HepG2 (cell line): ENCODE measurements around the gene ZNF844. TPM values are rescaled to one million over a fixed set of nuclear protein-coding genes. Genes with fewer than 3 reads are reported as not detected.

Experiments
- ATAC-seq: fragments of 200-7000 bp; cut with Tn5 transposase; 3 replicates; pipeline ENCODE4 v1.9.1; 2020; ENCODE audit warnings: mild to moderate bottlenecking, moderate library complexity
- BruUV-seq: library from RNA; stranded (reverse); fragments of 400-500 nt; replicated peaks from 2 replicates; lab custom pipeline; 2021; lab: Mats Ljungman, UMichigan
- CTCF ChIA-PET: fragments of 300-600 bp; formaldehyde crosslinking; extraction: SDS; loops from one replicate; lab custom pipeline; 2021; ENCODE audit warnings: low total read pairs, inconsistent platforms, low intra/inter-chr PET ratio; lab: Yijun Ruan, JAX
- POLR2A ChIA-PET: fragments of 350-600 bp; sonication (Branson Sonifier 250); formaldehyde crosslinking; loops from one replicate; lab custom pipeline; 2020; ENCODE audit warnings: antibody characterized with exemption, inconsistent platforms; lab: Yijun Ruan, JAX
- DNase-seq: peaks from one replicate; pipeline ENCODE4 v3.0.0-alpha.2; 2015; ENCODE audit warnings: low spot score
- FAIRE-seq: peaks from 3 replicates; lab custom pipeline; 2011; peaks lifted over from hg19 to GRCh38; lab: Jason Lieb, UNC
- H2AFZ ChIP-seq: one replicate; pipeline ENCODE4 v1.6.1; 2011; ENCODE audit warnings: low read length, inconsistent platforms
- H3K27ac ChIP-seq: fragments of 300-600 bp; 3 replicates; pipeline ENCODE4 v1.8.0; 2011; ENCODE audit warnings: mixed run types, mild to moderate bottlenecking, mixed read lengths, low read length, inconsistent platforms; ENCODE audit not compliant: insufficient read depth; ENCODE audit errors: extremely low read length
- H3K27me3 ChIP-seq, 2 experiments: fragments of 200-600 bp in 1 of 2; 2 replicates in 1 of 2; 3 replicates in 1 of 2; pipeline versions ENCODE4 v1.6.0 to v1.8.0; 2011; ENCODE audit warnings: low read length in 2 of 2, mild to moderate bottlenecking in 2 of 2, moderate library complexity in 2 of 2, inconsistent platforms in 1 of 2; ENCODE audit not compliant: insufficient read depth in 2 of 2, control insufficient read depth in 1 of 2
- H3K36me3 ChIP-seq, 2 experiments: fragments of 200-600 bp in 1 of 2; replicated peaks in 1 of 2; 2 replicates in 1 of 2; 3 replicates in 1 of 2; pipeline versions ENCODE4 v1.5.1 to v1.8.0; 2011; ENCODE audit warnings: low read length in 2 of 2, inconsistent platforms in 1 of 2; ENCODE audit not compliant: insufficient read depth in 2 of 2, control insufficient read depth in 1 of 2
- H3K4me1 ChIP-seq: 2 replicates; pipeline ENCODE4 v1.5.1; 2012; ENCODE audit warnings: low read length, inconsistent platforms; ENCODE audit not compliant: insufficient read depth
- H3K4me2 ChIP-seq: 2 replicates; pipeline ENCODE4 v1.6.0; 2011; ENCODE audit warnings: low read depth, low read length, inconsistent platforms
- H3K4me3 ChIP-seq, 3 experiments: fragments of 200-600 bp in 1 of 3; sonication (generic), shearing (Covaris generic) in 1 of 3; replicated peaks in 1 of 3; 2 replicates each; pipeline ENCODE4 v1.5.1; 2011 to 2016; ENCODE audit warnings: low read length in 3 of 3, inconsistent platforms in 2 of 3, low read depth in 2 of 3, mild to moderate bottlenecking in 2 of 3, control low read depth in 1 of 3, mixed read lengths in 1 of 3; ENCODE audit not compliant: insufficient read depth in 1 of 3
- H3K79me2 ChIP-seq: one replicate; pipeline ENCODE4 v1.6.1; 2011; ENCODE audit warnings: low read length, inconsistent platforms; ENCODE audit not compliant: insufficient read depth
- H3K9ac ChIP-seq: 2 replicates; pipeline ENCODE4 v1.6.0; 2011; ENCODE audit warnings: mild to moderate bottlenecking, low read depth, low read length, inconsistent platforms; ENCODE audit not compliant: insufficient read depth
- H3K9me3 ChIP-seq: 2 replicates; pipeline ENCODE4 v1.5.1; 2012; ENCODE audit warnings: mild to moderate bottlenecking, low read length
- H4K20me1 ChIP-seq: 2 replicates; pipeline ENCODE4 v1.6.0; 2011; ENCODE audit warnings: inconsistent platforms, mild to moderate bottlenecking, low read length, moderate library complexity; ENCODE audit not compliant: insufficient read depth
- ATF7 ChIP-seq, 2 experiments: fragments of 450-650 bp in 1 of 2; sonication (generic) in 1 of 2; formaldehyde crosslinking in 1 of 2; IDR thresholded peaks; 2 replicates each; pipeline versions ENCODE4 v1.4.0 to v1.6.1; 2016 to 2020; ENCODE audit warnings: antibody characterized with exemption in 1 of 2, mild to moderate bottlenecking in 1 of 2, missing genetic modification reagents in 1 of 2
- ELF1 ChIP-seq: sonication (generic); formaldehyde crosslinking; IDR thresholded peaks from 2 replicates; pipeline ENCODE4 v1.4.0; 2020; ENCODE audit warnings: missing genetic modification reagents
- SRSF1 ChIP-seq: fragments of 200-400 bp; formaldehyde crosslinking; optimal IDR thresholded peaks from 2 replicates; pipeline ENCODE3; 2017; ENCODE audit warnings: mild to moderate bottlenecking, low read depth, low read length, moderate library complexity
- ZBTB1 ChIP-seq: sonication (generic); formaldehyde crosslinking; IDR thresholded peaks from 2 replicates; pipeline ENCODE4 v1.4.0; 2020; ENCODE audit warnings: missing genetic modification reagents, borderline replicate concordance
- WGBS: methylation state at CpG from one replicate; pipeline ENCODE4 v1.1.6; 2017; ENCODE audit warnings: low lambda C conversion rate; 5-methylcytosine and 5-hydroxymethylcytosine counted together
- in situ Hi-C: cut with HindIII; loops from 2 replicates; pipeline ENCODE4 v1.10.0; 2017; ENCODE audit warnings: low pct_unique_long_range_greater_than_20kb; ENCODE audit not compliant: extremely low pct_ligation_motif_present
- intact Hi-C: fragments of 100-400 bp; cut with micrococcal nuclease; formaldehyde crosslinking; loops from one replicate; pipeline ENCODE4 v1.10.0; 2022; ENCODE audit not compliant: unreplicated experiment
- polyA plus RNA-seq, 8 experiments: library from polyadenylated mRNA; depleted of rRNA in 3 of 8; stranded (reverse) in 7 of 8; unstranded in 1 of 8; fragments of >200 nt; fragmentation: Illumina TruSeq in 4 of 8; extraction: Trizol in 4 of 8; gene quantifications; 2 replicates each; pipeline versions ENCODE4 v1.2.1 to v1.2.3, GENCODE V29; 2011 to 2016; ENCODE audit warnings: low read depth in 4 of 8, missing spikeins in 1 of 8, mixed read lengths in 1 of 8; ENCODE audit not compliant: insufficient read depth in 1 of 8
- total RNA-seq, 5 experiments: library from RNA; depleted of rRNA; stranded (reverse); fragments of >200 nt; fragmentation: Illumina TruSeq; extraction: Trizol; gene quantifications; 2 replicates each; pipeline ENCODE4 v1.2.3, GENCODE V29; 2016; ENCODE audit warnings: low read depth in 1 of 5
- TF ChIP-seq, protein P1 (sequence below): sonication (generic); formaldehyde crosslinking; IDR thresholded peaks from 2 replicates; pipeline ENCODE4 v1.4.0; 2020; ENCODE audit warnings: mild to moderate bottlenecking, missing genetic modification reagents
- TF ChIP-seq, protein P2 (sequence below): sonication (generic); formaldehyde crosslinking; IDR thresholded peaks from 2 replicates; pipeline ENCODE4 v1.4.0; 2020; ENCODE audit warnings: mild to moderate bottlenecking, missing genetic modification reagents, borderline replicate concordance
- TF ChIP-seq, protein P3 (sequence below): sonication (generic); formaldehyde crosslinking; IDR thresholded peaks from 2 replicates; pipeline ENCODE4 v1.4.0; 2020; ENCODE audit warnings: mild to moderate bottlenecking, missing genetic modification reagents

The ZNF844 gene
- total and polyA plus RNA-seq, 2 of the 13 experiments (the other 11 are each of a cell fraction or from before 2014, with no cell fraction given): 1.0 to 3.2 TPM

DNA sequence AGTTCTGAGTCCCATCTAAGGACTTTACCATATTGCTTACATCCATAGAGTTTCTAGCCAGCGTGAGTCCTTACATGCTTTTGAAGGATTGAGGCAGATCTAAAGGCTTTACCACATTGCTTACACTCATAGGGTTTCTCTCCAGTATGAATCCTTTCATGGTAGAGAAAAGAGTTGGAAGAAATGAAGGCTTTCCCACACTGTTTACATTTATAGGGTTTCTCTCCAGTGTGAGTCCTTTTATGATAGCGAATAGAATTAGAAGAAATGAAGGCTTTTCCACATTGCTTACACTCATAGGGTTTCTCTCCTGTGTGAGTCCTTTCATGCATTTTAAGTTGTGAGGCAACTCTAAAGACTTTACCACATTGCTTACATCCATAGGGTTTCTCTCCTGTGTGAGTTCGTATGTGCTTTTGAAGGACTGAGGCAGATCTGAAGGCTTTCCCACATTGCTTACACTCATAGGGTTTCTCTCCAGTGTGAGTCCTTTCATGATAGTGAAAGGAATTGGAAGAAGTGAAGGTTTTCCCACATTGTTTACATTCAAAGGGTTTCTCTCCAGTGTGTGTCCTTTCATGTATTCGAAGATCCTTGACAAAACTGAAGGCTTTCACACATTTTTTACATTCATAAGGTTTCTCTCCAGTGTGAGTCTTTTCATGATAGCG is 20.6 kb upstream of the ZNF844 start:
- Histone ChIP-seq H3K4me1 (peaks cover 23% of the 10 kb centered on the region), H3K27me3 (no peaks in the 10 kb centered on the region), H3K79me2 (no peaks in the 10 kb centered on the region), H3K9ac (no peak overlapping the region), H4K20me1 (no peaks in the 10 kb centered on the region), H3K36me3 (peaks cover 6 to 19% of the 10 kb centered on the region in 2 experiments; a peak in 3 of 5 replicates), H3K9me3 (no peaks in the 10 kb centered on the region), H3K4me3 (no peak overlapping the region), H3K27ac (no peak overlapping the region), H3K4me2 (no peak overlapping the region)
- ATAC-seq (no peak), DNase-seq (no peak), FAIRE-seq (no peak)
- in situ Hi-C loops (no loop called here), intact Hi-C loops (no loop called here)
- ChIA-PET POLR2A (interaction anchor here (1.4 to 1.6 kb wide), 2 partner anchors 9 to 16 kb away, joined by 4 to 7 read pairs; partner anchors contain the start of gene ZNF878), CTCF (no interaction called here)
- 96% methylated on average over 5 of the region's 5 CpGs for WGBS
- TSS peak; percentile 48 for BruUV-seq
- TF ChIP-seq ATF7 (IDR thresholded peaks at IDR 0.05) (no peak), ATF7 (CRISPR knock-in tag; IDR thresholded peaks at IDR 0.05) (no peak), ELF1 (no peak), SRSF1 (no peak), ZBTB1 (CRISPR knock-in tag) (no peak)
- TF ChIP-seq, protein P1, sequence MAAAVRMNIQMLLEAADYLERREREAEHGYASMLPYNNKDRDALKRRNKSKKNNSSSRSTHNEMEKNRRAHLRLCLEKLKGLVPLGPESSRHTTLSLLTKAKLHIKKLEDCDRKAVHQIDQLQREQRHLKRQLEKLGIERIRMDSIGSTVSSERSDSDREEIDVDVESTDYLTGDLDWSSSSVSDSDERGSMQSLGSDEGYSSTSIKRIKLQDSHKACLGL (CRISPR knock-in tag): no peak
- TF ChIP-seq, protein P2, sequence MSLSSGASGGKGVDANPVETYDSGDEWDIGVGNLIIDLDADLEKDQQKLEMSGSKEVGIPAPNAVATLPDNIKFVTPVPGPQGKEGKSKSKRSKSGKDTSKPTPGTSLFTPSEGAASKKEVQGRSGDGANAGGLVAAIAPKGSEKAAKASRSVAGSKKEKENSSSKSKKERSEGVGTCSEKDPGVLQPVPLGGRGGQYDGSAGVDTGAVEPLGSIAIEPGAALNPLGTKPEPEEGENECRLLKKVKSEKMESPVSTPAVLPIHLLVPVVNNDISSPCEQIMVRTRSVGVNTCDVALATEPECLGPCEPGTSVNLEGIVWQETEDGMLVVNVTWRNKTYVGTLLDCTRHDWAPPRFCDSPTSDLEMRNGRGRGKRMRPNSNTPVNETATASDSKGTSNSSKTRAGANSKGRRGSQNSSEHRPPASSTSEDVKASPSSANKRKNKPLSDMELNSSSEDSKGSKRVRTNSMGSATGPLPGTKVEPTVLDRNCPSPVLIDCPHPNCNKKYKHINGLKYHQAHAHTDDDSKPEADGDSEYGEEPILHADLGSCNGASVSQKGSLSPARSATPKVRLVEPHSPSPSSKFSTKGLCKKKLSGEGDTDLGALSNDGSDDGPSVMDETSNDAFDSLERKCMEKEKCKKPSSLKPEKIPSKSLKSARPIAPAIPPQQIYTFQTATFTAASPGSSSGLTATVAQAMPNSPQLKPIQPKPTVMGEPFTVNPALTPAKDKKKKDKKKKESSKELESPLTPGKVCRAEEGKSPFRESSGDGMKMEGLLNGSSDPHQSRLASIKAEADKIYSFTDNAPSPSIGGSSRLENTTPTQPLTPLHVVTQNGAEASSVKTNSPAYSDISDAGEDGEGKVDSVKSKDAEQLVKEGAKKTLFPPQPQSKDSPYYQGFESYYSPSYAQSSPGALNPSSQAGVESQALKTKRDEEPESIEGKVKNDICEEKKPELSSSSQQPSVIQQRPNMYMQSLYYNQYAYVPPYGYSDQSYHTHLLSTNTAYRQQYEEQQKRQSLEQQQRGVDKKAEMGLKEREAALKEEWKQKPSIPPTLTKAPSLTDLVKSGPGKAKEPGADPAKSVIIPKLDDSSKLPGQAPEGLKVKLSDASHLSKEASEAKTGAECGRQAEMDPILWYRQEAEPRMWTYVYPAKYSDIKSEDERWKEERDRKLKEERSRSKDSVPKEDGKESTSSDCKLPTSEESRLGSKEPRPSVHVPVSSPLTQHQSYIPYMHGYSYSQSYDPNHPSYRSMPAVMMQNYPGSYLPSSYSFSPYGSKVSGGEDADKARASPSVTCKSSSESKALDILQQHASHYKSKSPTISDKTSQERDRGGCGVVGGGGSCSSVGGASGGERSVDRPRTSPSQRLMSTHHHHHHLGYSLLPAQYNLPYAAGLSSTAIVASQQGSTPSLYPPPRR (CRISPR knock-in tag): no peak
- TF ChIP-seq, protein P3, sequence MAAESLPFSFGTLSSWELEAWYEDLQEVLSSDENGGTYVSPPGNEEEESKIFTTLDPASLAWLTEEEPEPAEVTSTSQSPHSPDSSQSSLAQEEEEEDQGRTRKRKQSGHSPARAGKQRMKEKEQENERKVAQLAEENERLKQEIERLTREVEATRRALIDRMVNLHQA: no peak
- TF ChIP-seq, all 625 proteins: peak for 0
- H2AFZ ChIP-seq: no peak overlapping the region
